ENCODE data around the gene ERMAP. TPM values are rescaled to one million over a fixed set of nuclear protein-coding genes. Genes with fewer than 3 reads are reported as not detected.

The ERMAP gene
- total RNA-seq, 2 donors from 2014 or later, result 9.0 to 13.3 TPM

GRCh38 chr1:42825036-42825851 is 8.3 kb downstream of the ERMAP start:
- TF ChIP-seq CTCF (IDR thresholded peaks at IDR 0.05), result no peak
- H3K27me3 ChIP-seq, result no peaks in the 10 kb centered on the region
- no peak overlapping the region for H3K27ac ChIP-seq
- H3K4me1 ChIP-seq, result no peaks in the 10 kb centered on the region
- H3K4me3 ChIP-seq, result no peak overlapping the region
- no peak for DNase-seq
- H3K9ac ChIP-seq (ENCODE audit: low read depth in 2 of 2, low read length in 2 of 2), result no peak overlapping the region
- no peaks in the 10 kb centered on the region for H3K36me3 ChIP-seq
- no peaks in the 10 kb centered on the region for H3K9me3 ChIP-seq
- intact Hi-C loops (cut with DNase I), result no loop called here

DNA sequence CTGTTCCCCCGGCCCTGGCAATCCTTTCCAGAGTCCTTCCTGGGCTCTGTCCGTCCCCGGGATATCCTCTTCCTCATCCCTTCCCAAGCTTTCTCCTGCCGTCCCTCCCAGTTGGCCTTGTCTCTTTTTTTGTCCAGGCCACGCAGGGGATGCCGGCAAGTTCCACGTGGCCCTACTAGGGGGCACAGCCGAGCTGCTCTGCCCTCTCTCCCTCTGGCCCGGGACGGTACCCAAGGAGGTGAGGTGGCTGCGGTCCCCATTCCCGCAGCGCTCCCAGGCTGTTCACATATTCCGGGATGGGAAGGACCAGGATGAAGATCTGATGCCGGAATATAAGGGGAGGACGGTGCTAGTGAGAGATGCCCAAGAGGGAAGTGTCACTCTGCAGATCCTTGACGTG is 13.7 kb downstream of the ERMAP start:
- no peak overlapping the region for H3K4me3 ChIP-seq
- intact Hi-C loops (cut with DNase I), result no loop called here
- no peaks in the 10 kb centered on the region for H3K27me3 ChIP-seq
- H3K4me1 ChIP-seq, result no peaks in the 10 kb centered on the region
- no peak overlapping the region for H3K27ac ChIP-seq
- no peaks in the 10 kb centered on the region for H3K9me3 ChIP-seq
- DNase-seq, result no peak
- no peak for TF ChIP-seq CTCF (IDR thresholded peaks at IDR 0.05)
- H3K36me3 ChIP-seq, result no peaks in the 10 kb centered on the region
- no peak overlapping the region for H3K9ac ChIP-seq (ENCODE audit: low read depth in 2 of 2, low read length in 2 of 2)

GRCh38 chr1:42831273-42831672 is 14.4 kb downstream of the ERMAP start:
- Histone ChIP-seq H3K9me3 (no peaks in the 10 kb centered on the region), H3K36me3 (no peaks in the 10 kb centered on the region), H3K27me3 (no peaks in the 10 kb centered on the region), H3K27ac (no peak overlapping the region), H3K4me1 (no peaks in the 10 kb centered on the region), H3K4me3 (no peak overlapping the region), H3K9ac (ENCODE audit: low read depth in 2 of 2, low read length in 2 of 2) (no peak overlapping the region)
- intact Hi-C loops (cut with DNase I), result no loop called here
- DNase-seq, result no peak
- TF ChIP-seq CTCF (IDR thresholded peaks at IDR 0.05), result no peak

- no peaks in the 10 kb centered on the region for H3K36me3 ChIP-seq
- intact Hi-C loops (cut with DNase I), result no loop called here
- H3K27me3 ChIP-seq, result no peaks in the 10 kb centered on the region
Measured at GRCh38 chr1:42832641-42833240, 15.8 kb downstream of the ERMAP start.

GRCh38 chr1:42833981-42834380 is 17.1 kb downstream of the ERMAP start:
- intact Hi-C loops (cut with DNase I), result no loop called here
- no peaks in the 10 kb centered on the region for H3K9me3 ChIP-seq
- no peak overlapping the region for H3K4me3 ChIP-seq
- no peaks in the 10 kb centered on the region for H3K36me3 ChIP-seq
- no peak overlapping the region for H3K9ac ChIP-seq (ENCODE audit: low read depth in 2 of 2, low read length in 2 of 2)
- no peaks in the 10 kb centered on the region for H3K4me1 ChIP-seq
- no peak overlapping the region for H3K27ac ChIP-seq
- no peaks in the 10 kb centered on the region for H3K27me3 ChIP-seq
- no peak for TF ChIP-seq CTCF (IDR thresholded peaks at IDR 0.05)
- no peak for DNase-seq

More at GRCh38 chr1:42832641-42833240, 15.8 kb downstream of the ERMAP start:
- Histone ChIP-seq H3K4me3 (no peak overlapping the region), H3K4me1 (no peaks in the 10 kb centered on the region), H3K27ac (no peak overlapping the region), H3K9ac (ENCODE audit: low read depth in 2 of 2, low read length in 2 of 2) (no peak overlapping the region), H3K9me3 (no peaks in the 10 kb centered on the region)
- no peak for TF ChIP-seq CTCF (IDR thresholded peaks at IDR 0.05)
- no peak for DNase-seq

All from colonic mucosa (tissue), 4 donors.